HG02943 (cell line): ENCODE measurements around the gene EIF4B.
"Not testable (repeated sequence)": the region's sequence is repeated elsewhere in the genome, so short reads cannot be mapped to it uniquely, and the experiment has no call there.

Experiments
- ATAC-seq: cut with Tn5 transposase; IDR thresholded peaks from one replicate; pipeline ENCODE4 v1.9.1; 2021; ENCODE audit warnings: mild to moderate bottlenecking, low read depth, moderate library complexity; ENCODE audit not compliant: unreplicated experiment

The EIF4B gene

GRCh38 chr12:52992699-52993557 lies 13.3 kb upstream of the EIF4B start:
- ATAC-seq = no peak

GRCh38 chr12:52993558-52993869 lies 12.7 kb upstream of the EIF4B start:
- no peak for ATAC-seq

DNA sequence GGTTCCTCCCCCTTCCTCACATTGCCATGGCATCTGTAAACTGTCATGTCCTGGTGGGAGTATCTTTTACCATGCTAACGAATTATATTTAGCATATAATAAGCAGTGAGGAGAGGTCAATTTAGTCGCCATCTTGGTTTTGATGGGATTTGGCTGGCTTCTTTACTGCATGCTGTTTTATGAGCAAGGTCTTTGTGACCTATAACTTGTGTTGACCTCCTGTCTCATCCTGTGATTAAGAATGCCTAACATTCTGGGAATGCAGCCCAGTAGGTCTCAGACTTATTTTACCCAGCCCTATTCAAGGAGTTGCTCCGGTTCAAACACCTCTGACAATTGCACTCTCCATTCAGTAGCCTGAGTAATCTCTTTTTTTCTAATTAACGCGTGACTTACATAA lies 2.1 kb upstream of the EIF4B start:
- no peak for ATAC-seq

DNA sequence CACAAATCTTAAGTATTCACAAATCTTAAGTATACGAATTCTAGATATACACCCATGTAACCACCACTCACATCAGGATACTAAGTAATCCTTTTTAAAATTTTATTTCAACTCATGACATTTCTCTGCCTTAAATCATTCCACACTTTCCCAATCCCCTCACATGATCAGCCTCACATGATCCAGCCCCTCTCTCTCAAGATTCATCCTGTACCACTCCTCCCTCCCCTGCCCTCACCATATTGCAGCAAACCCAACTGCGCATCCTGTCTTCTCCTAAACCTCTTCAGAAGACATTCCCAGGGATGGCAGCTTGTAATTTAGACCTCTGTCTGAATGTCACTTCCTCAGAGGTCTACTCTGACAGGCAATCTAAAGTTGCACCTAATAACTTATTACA lies 1.7 kb upstream of the EIF4B start:
- ATAC-seq = no peak

DNA sequence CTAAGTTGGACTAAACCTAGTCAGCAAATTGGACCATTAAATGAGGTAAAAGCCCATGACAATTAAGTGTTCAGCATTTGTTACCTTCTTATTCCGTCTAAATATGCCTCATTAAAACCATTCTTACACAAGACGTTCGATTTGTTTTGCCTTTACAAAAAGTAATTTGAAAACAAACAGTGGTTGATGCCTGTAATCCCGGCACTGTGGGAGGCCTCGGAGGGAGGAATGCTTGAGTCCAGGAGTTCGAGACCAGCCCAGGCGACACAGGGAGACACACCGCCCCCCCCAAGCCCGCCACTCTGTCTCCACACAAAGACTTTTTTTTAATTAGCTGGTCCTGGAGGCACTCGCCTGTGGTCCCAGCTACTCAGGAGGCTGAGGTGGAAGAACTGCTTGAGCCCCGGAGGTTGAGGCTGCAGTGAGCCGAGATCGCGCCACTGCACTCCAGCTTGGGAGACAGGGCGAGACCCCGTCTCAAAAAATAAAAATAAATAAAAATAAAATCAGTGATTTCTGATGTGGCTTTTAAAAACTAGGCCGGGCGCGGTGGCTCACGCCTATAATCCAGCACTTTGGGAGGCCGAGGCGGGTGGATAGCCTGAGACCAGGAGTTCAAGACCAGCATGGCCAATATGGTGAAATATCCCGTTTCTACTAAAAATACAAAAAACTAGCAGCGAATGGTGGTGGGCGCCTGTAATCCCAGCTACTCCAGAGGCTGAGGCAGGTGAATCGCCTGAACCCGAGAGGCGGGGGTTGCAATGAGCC lies 856 bp upstream of the EIF4B start:
- ATAC-seq = no peak

DNA sequence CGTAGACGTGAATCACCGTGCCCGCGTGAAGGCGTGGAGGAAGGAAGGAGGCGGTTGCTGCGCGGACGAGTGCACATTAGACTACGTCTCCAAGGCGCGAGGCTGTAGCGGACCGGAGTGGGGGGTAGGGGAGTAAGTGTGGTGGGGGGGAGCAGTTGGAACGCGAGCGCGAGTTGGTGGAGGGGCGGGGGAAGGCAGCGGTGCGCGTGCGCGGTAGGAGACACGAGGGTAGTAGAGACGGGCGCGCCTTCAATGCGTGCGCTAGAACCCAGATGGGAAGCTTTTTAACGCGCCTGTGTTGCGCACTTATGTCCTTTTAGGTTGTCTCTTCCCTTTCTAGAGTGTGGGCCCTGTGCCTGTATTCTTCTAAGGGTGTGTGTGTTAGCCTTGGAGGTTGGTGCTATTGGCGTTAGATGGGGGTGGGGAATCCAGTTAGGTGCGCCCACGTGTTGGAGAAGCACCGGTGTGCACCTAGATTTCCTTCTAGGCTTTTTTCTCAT lies 604 bp downstream of the EIF4B start:
- no peak for ATAC-seq

- ATAC-seq = no peak
Observed at GRCh38 chr12:53007343-53007742, 1.1 kb downstream of the EIF4B start.

DNA sequence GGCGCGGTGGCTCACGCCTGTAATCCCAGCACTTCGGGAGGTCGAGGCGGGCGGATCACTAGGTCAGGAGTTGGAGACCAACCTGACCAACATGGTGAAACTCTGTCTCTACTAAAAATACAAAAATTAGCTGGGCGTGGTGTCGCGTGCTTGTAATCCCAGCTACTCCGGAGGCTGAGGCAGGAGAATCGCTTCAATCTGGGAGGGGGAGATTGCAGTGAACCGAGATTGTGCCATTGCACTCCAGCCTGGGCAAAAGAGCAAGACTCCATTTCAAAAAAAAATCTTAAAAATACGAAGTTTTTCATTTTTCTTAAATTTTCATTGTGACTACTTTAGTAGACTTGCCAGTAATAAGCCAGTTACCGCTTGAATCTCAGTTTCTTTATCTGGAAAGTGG lies 2.5 kb downstream of the EIF4B start:
- ATAC-seq = not testable (repeated sequence)

GRCh38 chr12:53010955-53011354 lies 4.7 kb downstream of the EIF4B start:
- ATAC-seq = no peak

DNA sequence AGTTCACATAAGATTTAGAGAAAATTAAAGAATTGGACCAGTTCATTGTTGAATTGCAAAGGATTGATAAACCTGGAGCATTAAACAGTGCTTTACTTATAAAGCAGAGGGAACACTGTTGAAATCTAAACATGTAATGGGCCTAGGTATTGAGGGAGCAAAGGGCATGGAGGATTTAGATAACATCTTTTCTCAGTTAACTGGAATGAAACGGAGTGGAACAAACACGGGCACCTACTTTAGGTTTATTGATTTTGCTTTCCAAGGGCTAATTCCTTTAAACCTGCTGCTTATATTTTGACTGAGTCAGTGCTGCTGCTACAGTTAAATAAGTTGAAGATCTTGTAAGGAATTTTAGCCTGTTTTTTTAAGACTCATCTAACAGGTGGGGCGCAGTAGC lies 5.6 kb downstream of the EIF4B start:
- no peak for ATAC-seq

DNA sequence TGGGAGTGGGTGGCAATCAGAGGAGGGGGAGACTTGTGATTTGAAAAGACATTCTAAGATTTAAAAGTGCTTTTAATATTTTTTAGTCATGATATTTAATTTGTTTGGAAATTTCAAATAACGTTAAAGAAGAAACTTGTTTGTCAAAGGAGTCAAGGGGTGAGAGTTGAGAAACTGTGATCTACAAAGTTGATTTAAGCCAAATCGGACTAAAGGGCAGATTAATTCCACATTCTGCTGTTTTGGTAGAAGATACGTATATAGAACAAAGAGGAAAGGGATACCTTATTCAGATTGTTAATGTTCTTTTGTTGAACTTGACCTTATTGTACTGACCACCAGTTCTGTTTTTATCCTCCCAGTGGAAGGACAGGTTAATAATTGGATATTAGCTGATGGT lies 6.7 kb downstream of the EIF4B start:
- ATAC-seq = no peak

DNA sequence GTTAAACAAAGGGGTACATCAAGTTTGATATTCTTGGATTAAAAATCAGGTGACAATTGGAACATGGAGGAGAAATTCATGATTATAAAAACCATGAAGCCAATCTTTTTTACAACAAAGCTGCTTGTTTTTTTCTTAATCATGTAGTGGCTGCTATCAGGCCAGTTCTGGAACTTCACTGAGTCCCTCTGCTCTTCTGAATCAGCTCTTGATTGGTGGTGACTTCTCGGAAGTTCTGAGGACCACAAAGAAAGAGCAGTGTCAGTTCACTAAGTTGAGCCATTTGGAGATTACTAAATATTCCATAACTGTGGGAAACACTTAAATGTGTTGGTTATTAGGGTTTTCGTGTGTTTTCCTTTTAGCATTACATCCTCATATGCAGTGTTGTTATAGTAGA lies 8.5 kb downstream of the EIF4B start:
- no peak for ATAC-seq

DNA sequence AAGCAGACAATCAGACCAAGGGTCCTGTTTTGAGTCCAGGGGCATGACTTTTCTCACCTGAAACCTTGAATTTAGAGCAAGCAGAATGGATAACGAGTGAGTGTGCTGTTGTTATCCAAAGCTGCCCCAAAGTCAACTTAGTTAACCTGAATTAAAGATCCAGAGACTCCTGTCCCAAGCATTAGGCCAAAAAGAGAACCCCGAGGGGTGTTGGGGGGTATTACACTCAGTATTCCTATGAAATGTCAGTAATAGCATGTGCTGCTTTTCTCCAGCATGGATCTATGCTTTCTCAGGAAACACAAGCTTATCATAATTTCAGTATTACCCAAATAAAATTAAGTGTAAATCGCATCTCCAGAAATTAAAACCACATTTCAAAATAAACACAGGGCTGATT lies 19.0 kb downstream of the EIF4B start:
- ATAC-seq = no peak

DNA sequence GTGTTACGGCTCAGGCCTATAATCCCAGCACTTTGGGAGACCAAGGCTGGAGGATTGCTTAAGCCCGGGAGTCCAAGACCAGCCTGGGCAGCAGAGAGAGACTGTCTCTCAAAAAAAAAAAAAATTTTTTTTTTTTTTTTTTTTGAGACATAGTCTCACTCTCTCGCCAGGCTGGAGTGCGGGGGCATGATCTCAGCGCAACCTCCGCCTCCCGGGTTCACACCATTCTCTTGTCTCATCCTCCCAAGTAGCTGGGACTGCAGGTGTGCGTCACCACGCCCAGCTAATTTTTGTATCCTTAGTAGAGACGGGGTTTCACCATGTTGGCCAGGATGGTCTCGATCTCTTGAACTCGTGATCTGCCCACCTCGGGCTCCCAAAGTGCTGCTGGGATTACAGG lies 20.8 kb downstream of the EIF4B start:
- not testable (repeated sequence) for ATAC-seq

DNA sequence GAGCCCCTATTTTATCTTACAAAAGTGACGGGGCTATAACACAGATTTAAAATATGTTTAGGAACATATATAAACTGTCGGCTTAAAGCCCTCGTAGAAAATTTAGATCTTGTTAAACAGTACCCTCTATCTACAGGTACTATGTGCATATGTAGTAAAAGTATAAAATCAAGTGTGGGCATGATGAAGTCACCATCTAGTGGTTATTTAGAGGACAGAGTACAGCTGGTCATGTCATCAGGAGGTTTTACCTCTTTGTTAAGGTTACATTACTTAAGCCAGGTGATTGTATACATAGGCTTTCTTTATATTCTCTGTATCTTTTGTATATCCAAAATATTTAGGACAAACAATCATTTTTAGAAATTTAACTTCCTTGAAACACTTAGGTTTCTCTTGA lies 25.4 kb downstream of the EIF4B start:
- ATAC-seq = no peak

DNA sequence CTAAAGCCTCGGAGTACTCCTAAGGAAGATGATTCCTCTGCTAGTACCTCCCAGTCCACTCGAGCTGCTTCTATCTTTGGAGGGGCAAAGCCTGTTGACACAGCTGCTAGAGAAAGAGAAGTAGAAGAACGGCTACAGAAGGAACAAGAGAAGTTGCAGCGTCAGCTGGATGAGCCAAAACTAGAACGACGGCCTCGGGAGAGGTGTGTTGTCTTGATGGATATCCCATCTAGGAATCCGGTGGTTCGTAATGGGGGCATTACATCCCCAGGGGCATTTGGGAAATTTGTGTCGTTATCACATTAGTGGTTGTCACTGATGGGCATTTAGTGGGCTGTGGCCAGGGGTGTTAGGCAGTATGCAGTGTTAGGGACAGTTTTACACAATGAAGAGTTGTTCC lies 27.6 kb downstream of the EIF4B start:
- not testable (repeated sequence) for ATAC-seq

DNA sequence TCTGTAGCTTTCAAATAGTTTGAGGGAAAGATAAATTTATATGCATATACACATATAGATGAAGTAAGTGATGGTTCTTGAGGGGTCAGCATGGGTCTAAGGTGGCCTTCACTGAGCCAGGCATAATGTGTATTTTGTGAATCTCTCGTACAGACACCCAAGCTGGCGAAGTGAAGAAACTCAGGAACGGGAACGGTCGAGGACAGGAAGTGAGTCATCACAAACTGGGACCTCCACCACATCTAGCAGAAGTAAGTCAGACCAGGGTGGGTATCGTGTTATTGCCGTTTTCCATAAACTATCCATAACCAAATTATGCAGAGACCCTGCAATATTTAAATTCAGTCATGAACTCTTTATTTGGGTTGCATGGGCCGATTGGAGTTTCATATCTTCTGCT lies 28.2 kb downstream of the EIF4B start:
- ATAC-seq = no peak

- no peak for ATAC-seq
Observed at GRCh38 chr12:53036802-53037201, 30.5 kb downstream of the EIF4B start.

DNA sequence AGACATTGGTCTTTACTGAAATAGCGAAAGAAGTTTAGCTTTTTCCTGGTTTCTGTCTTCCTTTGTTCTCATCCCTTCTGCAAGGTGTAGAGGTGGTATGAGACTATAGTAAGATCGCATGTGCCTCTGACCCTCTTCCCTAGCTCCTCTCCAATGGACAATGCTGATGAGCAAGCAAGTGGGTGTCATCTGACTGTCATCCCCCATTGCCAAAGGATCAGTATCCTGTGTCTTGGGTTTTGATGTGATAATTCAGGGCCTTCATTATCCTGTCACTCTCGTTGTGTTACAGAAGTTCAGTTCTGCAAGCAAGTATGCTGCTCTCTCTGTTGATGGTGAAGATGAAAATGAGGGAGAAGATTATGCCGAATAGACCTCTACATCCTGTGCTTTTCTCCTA lies 33.6 kb downstream of the EIF4B start:
- ATAC-seq = no peak

GRCh38 chr12:53042607-53043454 lies 36.6 kb downstream of the EIF4B start:
- no peak for ATAC-seq

DNA sequence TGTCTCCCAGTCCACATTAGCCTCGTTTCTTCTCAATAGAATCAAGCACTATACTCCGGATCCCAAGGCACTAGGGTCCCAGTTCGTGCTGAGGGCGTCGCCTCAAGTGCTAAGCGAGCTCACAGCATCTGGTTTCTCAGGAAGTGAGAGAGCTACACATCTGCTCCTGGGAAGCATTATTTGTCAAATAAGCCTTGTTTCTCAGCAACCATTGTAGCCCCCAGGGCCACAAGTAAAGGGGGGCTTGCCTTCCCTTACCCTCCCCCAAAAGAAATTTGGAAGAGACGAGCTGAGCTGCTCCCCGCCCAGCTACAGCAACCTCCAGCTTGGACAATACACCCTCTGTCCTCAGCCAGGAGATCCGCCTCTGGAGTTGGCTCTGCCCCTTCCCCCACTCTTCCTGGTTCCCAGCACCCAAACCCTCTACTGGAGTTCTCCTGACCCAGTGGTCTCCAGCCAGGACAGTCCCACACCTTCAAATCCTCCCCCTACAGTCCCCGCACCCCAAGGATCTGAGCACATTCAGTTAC lies 37.9 kb downstream of the EIF4B start:
- no peak for ATAC-seq
